Occipital lobe (tissue), 2 donors: Measurements from ENCODE around the gene HOXD9. TPM values are rescaled to one million over a fixed set of nuclear protein-coding genes. Genes with fewer than 3 reads are reported as not detected.

Experiments
- DNase-seq: peaks from one replicate; lab custom pipeline; 2025; lab: John Stamatoyannopoulos, UW
- total RNA-seq: library from RNA; depleted of rRNA; stranded (reverse); fragments of >200 nt; gene quantifications from one replicate; pipeline ENCODE4 v1.2.3, GENCODE V29; 2014

Gene HOXD9
- total RNA-seq, 1 donor from 2014 or later, result not detected

DNA sequence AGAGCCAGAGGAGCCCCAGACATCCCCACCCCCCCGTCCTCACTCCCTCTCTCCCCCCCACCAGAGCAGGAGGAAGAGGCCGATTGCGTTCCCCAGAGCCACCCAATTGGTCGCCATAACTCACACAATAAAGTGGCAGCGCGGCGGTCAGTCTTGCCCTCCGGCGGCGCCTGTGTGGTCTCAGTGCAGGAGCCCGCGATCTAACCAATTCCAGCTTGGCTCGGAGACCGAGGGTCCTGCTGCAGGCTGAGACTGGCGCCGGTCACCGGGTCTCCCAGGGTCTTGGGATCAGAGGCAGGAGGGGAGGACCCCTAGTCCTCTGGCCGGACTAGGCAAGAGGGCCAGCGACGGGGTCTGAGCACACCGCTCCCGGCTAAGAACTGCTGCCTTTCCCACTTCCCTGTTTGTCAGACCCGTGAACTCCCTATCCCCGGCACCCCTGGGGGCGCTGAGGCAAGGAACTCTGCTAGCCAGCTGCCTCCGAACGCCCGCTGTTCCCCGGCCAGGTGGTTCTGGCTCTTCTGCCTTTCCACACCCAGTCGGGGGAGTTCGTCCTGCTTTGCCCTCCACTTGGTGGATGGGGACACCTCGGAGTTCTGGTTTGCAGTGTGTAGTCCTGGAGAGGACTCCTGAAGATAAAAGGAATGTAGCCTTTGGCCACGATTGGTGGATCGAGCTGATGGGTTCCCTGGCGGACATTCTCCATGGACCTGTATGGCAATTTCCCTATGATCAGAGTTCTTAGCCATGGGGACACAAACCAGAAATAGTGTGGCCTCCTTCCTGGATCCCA, 24.0 kb upstream of the HOXD9 start:
- DNase-seq, result no peak

DNA sequence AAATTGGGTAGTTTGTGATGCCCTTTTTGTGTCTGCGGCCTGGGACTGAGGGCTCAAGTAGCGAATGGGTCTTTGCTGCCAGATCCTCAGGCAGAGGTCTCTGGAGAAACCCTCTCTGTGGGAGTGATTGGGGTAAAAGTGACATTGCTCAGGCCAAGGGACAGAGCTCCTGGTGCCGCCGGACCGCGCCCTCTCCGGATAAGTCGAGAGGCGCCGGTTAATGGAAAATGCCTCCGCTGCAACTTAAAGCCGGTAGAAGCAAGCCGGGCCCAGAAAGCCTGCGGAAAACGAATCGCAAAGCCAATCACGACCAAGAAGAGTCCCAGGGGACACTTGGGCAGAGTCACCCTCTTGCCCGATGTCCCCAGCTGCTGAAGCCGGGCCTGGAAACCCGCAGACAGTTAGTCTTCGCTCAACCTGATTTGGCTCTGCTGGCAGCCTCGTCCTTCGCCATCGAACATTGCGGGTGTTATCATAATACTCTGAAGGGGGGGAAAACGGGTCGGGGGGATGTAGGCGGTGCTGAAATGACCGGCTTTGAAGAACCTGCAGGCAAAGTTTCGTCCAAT, 23.3 kb upstream of the HOXD9 start:
- no peak for DNase-seq

DNA sequence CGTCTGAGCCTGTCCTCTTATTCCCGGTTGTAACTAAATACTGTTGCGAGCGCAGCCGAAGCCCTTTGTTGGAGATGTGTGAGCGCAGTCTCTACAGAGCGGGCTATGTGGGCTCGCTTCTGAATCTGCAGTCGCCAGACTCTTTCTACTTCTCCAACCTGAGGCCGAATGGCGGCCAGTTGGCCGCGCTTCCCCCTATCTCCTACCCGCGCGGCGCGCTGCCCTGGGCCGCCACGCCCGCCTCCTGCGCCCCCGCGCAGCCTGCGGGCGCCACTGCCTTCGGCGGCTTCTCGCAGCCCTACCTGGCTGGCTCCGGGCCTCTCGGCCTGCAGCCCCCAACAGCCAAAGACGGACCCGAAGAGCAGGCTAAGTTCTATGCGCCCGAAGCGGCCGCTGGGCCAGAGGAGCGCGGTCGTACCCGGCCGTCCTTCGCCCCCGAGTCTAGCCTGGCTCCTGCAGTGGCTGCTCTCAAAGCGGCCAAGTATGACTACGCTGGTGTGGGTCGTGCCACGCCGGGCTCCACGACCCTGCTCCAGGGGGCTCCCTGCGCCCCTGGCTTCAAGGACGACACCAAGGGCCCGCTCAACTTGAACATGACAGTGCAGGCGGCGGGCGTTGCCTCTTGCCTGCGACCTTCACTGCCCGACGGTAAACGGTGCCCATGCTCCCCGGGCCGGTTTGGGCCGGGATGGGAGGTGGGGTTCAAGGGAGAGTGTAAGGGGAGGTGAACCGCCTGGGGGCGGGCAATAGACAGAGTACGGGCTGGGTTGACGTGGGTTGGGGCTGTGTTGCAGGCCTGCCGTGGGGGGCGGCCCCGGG, 22.6 kb upstream of the HOXD9 start, which contains the start of gene HOXD12:
Gene HOXD12 (plus strand): TSS at position 68 of the 819 bp plus-strand sequence. CDS start 7 bp downstream, at position 75.
- no peak for DNase-seq

DNA sequence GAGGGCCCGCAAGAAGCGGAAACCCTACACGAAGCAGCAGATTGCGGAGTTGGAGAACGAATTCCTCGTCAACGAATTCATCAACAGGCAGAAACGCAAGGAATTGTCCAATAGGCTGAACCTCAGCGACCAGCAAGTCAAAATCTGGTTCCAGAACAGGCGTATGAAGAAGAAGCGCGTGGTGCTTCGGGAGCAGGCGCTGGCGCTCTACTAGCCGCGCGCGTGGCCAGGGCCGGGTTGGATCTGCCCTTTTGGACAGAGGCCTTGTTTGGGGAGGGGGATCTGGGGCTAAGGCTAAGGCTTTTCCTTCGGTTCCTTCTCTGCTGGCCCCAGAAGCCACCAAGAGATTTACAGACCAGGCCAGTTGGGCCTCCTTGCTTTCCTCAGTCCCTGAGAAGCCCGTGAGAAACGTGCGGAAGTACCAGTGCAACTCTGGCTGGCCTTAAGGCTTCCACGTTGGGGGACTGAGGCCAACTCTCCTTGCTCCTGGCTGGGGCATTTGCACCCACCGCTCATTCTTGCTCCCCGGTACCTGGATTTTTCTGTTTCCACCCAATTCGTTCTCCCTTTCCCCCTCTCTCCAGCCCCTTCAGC, 21.9 kb upstream of the HOXD9 start:
- no peak for DNase-seq

DNA sequence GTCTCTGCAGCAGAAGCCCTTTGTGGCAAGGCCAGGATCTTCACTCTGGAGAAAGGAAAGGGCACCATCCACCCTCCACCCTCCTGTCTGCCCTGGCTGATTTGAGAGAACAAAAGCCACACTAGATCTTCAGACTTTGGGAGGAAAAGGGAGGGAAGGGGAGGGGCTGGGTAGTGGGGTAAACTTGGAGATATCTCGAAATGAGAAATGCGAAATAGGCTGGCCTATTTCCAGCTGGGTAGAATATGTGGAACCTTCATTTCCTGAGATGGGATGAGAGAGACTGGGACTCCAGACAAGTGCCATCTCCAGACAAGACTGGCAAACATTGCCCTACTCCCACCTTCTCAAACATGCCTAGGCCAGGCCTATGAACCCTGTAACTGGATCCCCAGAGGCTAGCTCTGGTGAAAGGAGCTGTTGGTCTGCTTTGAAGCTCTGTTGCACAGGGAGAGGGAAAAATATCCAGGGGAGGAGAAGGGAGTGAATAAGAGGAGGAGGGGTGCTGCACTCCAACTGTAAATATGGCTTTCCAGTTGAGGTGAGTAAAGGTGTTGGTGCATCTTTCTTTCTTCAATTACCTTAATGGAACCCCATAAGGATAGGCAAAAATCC, 21.2 kb upstream of the HOXD9 start:
- DNase-seq, result no peak

DNA sequence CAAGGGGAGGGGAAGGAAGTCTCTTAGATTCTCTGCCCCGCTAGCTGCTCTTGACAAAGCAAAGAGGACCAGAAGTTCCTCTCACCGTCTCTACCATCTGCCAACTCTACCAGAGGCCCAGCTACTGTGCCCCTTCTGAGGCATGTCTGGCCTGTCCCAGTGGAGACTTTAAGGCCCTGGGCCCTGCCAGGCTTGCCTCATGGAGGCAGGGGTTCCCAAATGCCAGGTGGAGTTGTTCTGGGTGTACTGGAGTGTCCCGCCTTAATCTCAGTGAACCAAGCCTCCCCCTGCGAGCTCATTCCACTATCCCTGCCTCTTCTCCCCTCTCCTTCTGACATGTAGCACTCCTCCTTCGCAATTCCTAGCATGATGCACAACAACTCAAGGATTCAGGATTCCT, 20.7 kb upstream of the HOXD9 start:
- no peak for DNase-seq

DNA sequence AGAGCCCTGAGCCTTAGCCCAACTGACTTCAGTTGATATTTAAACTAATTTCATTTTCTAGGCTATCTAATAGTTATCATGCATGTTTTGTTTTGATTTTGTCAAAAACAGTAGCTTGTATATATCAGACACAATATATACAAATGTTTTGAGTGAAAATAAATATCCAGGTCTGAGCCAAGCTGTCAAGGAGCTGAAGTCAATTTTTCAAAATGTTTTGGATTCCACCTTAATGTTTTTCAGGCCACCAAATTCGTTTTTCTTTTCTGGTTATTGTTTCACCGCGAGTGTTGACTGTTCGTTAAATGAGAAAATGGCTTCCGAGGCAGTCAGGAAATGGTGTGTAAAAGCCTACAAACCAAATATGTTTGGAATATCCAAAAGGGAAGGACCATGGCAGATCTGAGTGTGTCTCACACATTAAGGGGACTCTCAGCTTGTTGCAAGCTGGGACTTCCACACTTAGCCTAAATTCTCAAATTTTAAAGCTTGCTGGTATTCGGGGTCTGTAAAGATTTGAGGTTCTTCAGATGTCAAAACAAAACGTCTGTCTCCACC, 20.1 kb upstream of the HOXD9 start:
- DNase-seq, result no peak

DNA sequence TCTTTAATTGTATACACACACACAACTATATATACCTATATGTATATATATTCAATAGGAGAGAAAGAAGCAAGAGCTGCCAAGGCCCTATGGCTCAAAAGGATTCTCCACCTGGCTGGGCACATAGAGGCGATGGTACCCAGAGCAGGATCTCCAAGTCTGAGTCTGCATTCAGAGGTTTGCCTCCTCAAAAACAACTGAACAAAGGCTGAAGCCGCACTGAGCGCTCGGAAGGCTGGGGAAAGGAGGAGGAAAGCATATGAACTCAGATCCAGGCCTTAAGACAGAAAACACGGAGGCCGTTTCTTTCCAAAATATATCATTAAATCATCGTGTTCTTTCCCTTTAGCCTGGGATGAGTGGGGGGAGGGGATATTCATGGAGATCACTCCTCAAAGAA, 19.3 kb upstream of the HOXD9 start:
- no peak for DNase-seq

DNA sequence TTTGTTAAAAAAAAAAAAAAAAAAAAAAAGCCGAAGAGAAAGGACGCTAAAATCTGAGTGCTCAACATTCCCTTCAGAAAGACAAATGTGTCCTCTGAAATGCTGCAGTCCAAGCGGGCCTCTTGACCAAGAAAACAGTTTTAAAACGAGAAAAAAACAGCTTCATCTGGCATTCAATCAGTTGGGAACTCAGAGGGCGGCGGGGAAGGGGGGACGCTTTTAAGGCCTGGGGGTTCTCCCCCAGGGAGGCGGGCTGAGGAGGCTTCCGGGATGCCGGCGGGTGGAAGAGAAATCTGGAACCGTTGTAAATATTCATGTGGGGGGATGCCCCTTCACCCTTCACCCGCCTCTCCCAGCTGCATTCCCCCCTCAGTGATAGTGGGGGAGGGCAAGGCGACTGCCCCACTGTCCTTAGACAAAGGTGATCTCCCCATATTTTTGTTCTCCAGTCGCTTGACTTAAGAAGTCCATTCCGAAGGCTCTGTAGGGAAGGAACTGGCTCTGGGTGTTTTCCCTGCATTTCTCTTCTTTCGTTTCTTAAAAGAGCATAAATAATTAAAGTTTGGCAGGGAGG, 18.7 kb upstream of the HOXD9 start:
- DNase-seq, result no peak

DNA sequence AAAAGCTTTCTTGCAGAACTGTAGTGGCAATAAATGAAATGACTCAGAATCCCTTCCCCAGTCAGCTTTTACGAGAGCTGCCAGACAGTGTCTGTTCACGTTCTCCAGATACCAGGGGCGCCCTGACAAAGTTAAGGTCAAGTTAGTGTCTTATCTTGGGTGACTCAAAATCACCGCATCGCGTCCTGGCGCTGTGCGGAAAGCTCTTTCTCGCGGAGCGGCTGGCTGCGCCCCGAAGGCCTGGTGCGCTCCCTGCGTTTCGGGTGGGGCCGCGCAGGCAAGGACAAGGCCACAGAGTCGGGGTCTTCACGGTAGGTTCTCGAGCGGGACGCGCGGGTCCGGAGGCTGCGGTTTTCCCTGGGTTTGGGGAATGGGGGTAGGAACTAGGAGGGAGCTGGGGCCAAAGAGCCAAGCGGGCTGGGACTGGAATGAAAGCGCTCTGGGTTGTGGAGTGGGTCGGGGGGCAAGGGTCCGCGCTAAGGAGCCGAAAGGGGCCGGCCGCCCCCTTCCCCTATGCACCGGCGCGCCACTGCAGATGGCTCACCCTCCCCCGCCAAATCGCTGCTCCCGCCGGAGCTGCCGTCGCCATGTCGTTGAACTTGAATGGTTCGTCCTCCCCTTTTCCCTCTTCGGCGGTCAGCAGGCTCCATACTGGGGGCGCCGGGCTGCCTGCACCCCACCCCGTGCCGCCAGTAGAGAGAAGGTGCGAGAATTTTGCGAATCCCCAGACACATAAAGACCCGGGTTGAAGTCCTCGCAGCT, 18.0 kb upstream of the HOXD9 start:
- no peak for DNase-seq

DNA sequence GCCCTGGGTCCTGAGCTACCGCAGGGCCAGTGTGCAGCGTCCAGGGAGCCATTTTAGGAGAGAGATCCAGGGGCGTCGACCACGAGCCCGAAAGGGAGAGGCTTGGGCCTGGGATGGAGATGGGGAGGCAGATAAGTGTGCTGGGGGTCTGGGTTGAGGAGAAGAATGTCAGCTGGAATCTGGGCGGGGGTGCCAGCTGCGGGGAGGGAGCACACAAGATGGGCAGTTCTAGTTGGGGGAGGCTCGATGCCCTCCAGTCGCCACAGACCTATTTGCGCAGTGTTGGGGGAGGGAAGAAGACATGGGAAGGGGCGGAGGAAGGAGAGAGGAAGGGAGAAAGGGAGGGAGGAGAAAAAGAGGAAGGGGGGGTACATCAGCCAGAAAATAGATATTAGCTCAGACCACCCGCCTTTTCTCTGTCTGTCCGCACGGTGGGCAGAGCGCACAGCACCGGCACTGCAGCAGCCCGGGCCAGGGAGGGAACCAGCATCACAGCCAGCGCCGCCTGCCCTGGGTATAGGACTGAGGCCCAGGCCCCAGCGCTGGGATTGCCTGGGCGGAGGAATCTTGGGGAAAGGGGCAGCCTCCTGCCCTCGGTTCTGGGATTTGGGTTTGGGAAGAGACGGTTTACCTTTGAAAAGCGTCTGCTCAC, 17.3 kb upstream of the HOXD9 start:
- no peak for DNase-seq

DNA sequence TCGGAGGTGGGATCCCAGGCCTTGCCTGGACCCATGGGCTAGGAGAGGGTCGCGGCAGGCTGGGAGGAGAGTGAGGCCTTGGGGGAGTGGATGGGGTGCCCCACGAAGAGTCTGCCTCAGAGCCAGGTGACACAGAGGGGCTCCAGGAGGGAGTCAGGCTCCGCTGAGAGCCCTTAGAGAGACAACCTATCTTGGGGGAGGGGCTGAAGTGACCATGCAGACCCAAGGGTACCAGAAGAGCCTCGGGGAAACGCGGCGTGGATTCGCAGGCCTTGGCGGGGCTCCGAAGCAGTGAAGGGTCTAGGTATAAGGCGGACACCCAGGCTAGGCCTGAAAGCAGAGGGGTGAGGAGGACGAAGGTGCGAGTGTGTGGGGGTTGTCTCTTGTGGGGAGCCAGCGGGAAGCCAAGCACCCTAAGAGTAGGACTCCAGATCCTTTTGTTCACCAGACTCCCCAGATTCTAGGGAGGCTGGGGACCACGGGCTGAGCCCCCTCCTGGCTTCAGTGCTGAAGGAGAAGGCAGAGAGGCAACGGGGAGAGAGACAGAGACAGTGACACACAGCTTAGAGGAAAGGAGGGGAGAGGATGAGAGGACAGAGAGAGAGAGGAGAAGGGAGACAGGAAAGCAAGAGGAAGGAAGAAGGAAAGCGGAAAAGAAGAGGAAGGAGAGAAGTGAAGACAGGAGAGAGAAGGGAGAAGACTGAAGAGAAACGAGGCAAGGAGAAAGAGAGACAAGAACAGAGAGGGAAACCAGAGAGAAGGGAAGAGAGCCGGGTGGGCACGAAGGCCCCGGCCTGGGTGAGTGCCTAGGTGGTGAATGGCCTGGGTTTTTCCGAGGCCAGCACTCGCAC, 16.6 kb upstream of the HOXD9 start:
- DNase-seq, result no peak

DNA sequence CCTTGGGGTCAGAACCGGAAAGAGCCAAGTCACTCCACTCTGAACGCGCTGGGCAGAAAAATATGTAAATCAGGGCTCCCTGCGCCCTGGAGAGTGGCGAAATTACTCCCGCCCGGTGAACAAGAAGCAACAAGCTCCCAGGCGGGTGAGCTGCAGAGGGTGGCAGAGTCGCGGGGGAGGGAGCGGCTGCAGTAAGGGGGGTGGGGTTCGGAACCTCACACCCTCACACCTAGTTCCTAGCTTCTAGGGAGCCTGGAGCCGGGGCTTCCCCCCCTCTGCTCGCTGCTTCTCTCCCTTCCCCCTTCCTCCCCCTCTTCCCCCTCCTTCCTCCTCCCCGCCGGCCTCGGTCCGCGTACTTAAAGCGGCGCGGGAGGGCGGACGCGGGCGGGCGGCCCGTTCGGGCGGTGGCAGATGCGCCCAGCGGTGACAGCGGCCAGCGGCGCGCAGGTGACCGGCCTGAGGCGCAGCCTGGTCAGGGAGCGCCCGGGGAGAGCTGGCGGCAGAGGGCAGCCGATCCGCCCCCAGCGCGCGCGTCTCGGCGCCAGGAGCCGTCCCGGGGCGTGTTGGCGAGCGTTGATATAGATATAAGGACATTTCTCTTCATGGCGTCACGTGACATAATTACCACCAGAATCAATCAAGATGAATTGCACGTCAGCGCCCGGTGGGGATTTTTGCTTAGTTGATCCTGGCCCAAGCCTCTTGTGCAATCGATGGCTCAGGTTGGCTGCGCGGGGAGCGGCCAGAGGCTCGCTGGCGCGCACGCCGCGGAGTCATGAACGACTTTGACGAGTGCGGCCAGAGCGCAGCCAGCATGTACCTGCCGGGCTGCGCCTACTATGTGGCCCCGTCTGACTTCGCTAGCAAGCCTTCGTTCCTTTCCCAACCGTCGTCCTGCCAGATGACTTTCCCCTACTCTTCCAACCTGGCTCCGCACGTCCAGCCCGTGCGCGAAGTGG, 15.7 kb upstream of the HOXD9 start, which contains the start of gene HOXD11:
Gene HOXD11 (plus strand): TSS at position 700 of the 959 bp plus-strand sequence. CDS start 76 bp downstream, at position 776.
- DNase-seq, result no peak

DNA sequence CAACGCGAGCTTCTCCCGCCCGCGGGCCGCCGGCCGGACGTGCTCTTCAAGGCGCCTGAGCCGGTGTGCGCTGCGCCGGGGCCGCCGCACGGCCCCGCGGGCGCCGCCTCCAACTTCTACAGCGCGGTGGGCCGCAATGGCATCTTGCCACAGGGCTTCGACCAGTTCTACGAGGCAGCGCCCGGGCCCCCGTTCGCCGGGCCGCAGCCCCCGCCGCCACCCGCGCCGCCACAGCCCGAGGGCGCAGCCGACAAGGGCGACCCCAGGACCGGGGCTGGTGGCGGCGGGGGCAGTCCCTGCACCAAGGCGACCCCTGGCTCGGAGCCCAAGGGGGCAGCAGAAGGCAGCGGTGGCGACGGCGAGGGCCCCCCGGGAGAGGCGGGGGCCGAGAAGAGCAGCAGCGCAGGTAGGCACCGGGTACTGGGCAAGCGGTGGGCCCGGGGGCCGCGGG, 14.8 kb upstream of the HOXD9 start:
- no peak for DNase-seq

DNA sequence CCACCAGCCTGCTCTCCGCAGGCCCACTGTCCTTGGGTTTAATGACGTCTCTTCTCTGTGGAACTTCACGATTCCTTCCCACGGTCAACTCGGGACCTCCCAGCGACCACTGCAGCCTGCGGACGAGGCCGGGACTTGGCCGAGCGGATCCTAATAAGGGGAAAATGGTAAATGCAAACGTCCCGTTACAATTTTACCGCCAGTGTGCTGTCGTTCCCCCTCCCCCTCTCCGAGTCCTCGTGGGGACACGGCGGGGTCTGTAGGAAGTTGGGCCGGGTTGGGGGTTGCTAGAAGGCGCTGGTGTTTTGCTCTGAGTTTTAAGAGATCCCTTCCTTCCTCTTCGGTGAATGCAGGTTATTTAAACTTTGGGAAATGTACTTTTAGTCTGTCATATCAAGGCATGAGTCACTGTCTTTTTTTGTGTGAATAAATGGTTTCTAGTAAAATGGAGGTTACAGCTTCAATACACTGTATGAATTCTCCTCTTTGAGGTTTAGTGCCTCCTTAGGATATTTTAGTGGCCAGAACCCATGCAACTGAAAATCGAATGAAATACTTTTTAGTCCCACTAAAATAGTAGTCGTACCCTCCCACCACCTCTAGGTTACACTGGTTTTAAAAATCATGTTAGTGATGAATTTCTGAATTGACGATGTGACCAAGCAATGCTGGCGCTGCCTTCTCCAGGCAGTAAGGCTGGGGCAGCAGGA, 13.2 kb upstream of the HOXD9 start:
- no peak for DNase-seq

DNA sequence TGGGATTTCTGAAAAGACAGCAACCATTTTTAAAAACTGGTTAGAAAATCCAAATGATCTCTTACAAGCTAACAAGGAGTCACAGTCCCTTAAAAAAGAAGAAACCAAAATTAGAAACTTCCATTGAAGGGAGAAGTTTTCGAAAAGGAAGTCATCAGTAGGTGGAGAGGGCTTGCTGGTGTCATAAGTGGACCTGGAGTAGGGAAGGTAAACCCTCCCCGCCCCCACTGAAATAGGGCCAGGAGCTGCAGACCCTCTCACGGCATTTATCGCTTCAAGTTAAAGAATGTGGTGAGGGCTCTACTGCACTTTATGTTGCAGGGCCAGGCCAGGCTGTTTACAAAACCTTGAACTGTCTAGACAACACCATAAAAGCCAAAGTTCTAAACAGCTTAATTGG, 12.6 kb upstream of the HOXD9 start:
- no peak for DNase-seq
